Osteocyte (in vitro differentiated cells): Measurements from ENCODE around the gene SMAD5. TPM values are rescaled to one million over a fixed set of nuclear protein-coding genes. Genes with fewer than 3 reads are reported as not detected.

ENCODE experiments used
- DNase-seq: peaks from one replicate; pipeline ENCODE4 v3.0.0; 2021; ENCODE audit warnings: mixed read lengths; ENCODE audit not compliant: unreplicated experiment; ENCODE audit errors: extremely low spot score
- H3K27ac Mint-ChIP-seq: one replicate; pipeline ENCODE4 v1.8.0; 2021; ENCODE audit warnings: mild to moderate bottlenecking, mixed read lengths; ENCODE audit not compliant: unreplicated experiment
- H3K27me3 Mint-ChIP-seq: one replicate; pipeline ENCODE4 v1.8.0; 2021; ENCODE audit warnings: mixed read lengths; ENCODE audit not compliant: unreplicated experiment
- H3K36me3 Mint-ChIP-seq: one replicate; pipeline ENCODE4 v1.8.0; 2021; ENCODE audit warnings: mixed read lengths; ENCODE audit not compliant: unreplicated experiment
- H3K4me1 Mint-ChIP-seq: one replicate; pipeline ENCODE4 v1.8.0; 2021; ENCODE audit warnings: mixed read lengths; ENCODE audit not compliant: unreplicated experiment
- H3K4me3 Mint-ChIP-seq: one replicate; pipeline ENCODE4 v1.8.0; 2021; ENCODE audit warnings: mild to moderate bottlenecking, moderate library complexity, mixed read lengths; ENCODE audit not compliant: unreplicated experiment
- H3K9me3 Mint-ChIP-seq: one replicate; pipeline ENCODE4 v1.8.0; 2021; ENCODE audit warnings: mixed read lengths; ENCODE audit not compliant: unreplicated experiment
- CTCF ChIP-seq: fragments of 200-600 bp; sonication (generic); IDR thresholded peaks from 2 replicates; pipeline ENCODE4 v1.5.0; 2021; ENCODE audit warnings: antibody characterized with exemption, mild to moderate bottlenecking, moderate library complexity
- total RNA-seq: library from RNA; stranded (reverse); gene quantifications from 2 replicates; pipeline ENCODE4 v1.2.1, GENCODE V29; 2021

SMAD5 gene
- total RNA-seq, 1 donor from 2014 or later = 62.7 TPM

GRCh38 chr5:136115183-136115865, 17.3 kb upstream of the SMAD5 start:
- no peak for TF ChIP-seq CTCF
- Mint-ChIP-seq H3K9me3 (no peaks in the 10 kb centered on the region), H3K27me3 (peaks cover 30% of the 10 kb centered on the region), H3K36me3 (no peaks in the 10 kb centered on the region), H3K27ac (no peak overlapping the region), H3K4me1 (no peaks in the 10 kb centered on the region), H3K4me3 (no peak overlapping the region)
- DNase-seq = no peak

- Mint-ChIP-seq H3K9me3 (no peaks in the 10 kb centered on the region), H3K4me1 (no peaks in the 10 kb centered on the region), H3K4me3 (no peak overlapping the region), H3K27ac (no peak overlapping the region), H3K36me3 (no peaks in the 10 kb centered on the region), H3K27me3 (peaks cover 38% of the 10 kb centered on the region)
- DNase-seq = no peak
- no peak for TF ChIP-seq CTCF
These were observed 12.1 kb upstream of the SMAD5 start for GRCh38 chr5:136120529-136120928.

- Mint-ChIP-seq H3K4me1 (no peaks in the 10 kb centered on the region), H3K36me3 (no peaks in the 10 kb centered on the region), H3K9me3 (no peaks in the 10 kb centered on the region), H3K27me3 (peaks cover 46% of the 10 kb centered on the region), H3K27ac (no peak overlapping the region), H3K4me3 (no peak overlapping the region)
- no peak for TF ChIP-seq CTCF
- no peak for DNase-seq
These were observed 9.3 kb upstream of the SMAD5 start for GRCh38 chr5:136123236-136123768.

GRCh38 chr5:136127560-136127959, 5.1 kb upstream of the SMAD5 start:
- Mint-ChIP-seq H3K4me3 (no peak overlapping the region), H3K9me3 (no peaks in the 10 kb centered on the region), H3K27me3 (peaks cover 53% of the 10 kb centered on the region), H3K4me1 (peaks cover 8% of the 10 kb centered on the region), H3K27ac (no peak overlapping the region), H3K36me3 (no peaks in the 10 kb centered on the region)
- no peak for DNase-seq
- no peak for TF ChIP-seq CTCF

- no peak overlapping the region for H3K4me3 Mint-ChIP-seq
- TF ChIP-seq CTCF = no peak
These were observed 4.2 kb upstream of the SMAD5 start for GRCh38 chr5:136128481-136128880.

More at GRCh38 chr5:136128481-136128880, 4.2 kb upstream of the SMAD5 start:
- Mint-ChIP-seq H3K4me1 (peaks cover 8% of the 10 kb centered on the region), H3K27ac (no peak overlapping the region), H3K9me3 (no peaks in the 10 kb centered on the region), H3K27me3 (peaks cover 53% of the 10 kb centered on the region), H3K36me3 (no peaks in the 10 kb centered on the region)
- DNase-seq = no peak
